GM04503 (cell line): Measurements from ENCODE around the gene PCDHGB2.
"Not testable (repeated sequence)": the region's sequence is repeated elsewhere in the genome, so short reads cannot be mapped to it uniquely, and the experiment has no call there.

Experiments
- DNase-seq: peaks from one replicate; pipeline ENCODE4 v3.0.0-alpha.2; 2012; ENCODE audit warnings: low read depth

Gene PCDHGB2

DNA sequence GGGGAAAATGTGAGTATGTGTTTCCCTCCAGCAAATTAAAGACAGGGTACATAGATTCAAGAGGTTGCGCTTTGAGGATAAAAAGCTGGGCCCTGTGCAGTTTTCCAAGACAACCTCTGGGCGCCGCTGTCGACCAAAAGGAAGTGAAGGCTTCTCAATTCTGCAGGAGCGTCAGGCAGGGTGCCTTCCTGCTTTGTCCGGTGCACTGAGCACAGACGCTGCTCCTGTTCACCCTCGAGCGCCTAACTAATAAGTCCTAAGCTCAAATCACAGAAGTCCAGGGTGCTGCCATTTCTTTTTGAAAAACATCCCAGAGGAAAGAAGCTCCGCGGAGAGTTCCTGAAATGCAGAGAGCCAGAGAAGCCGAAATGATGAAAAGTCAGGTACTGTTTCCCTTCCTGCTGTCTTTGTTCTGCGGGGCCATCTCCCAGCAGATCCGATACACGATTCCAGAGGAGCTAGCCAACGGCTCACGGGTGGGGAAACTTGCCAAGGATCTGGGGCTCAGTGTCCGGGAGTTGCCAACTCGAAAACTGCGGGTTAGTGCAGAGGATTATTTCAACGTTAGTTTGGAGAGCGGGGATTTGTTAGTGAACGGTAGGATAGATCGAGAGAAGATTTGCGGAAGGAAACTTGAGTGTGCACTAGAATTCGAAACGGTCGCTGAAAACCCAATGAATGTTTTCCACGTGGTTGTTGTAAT, 9.7 kb upstream of the PCDHGB2 start, which contains the start of gene PCDHGB1:
TSS of gene PCDHGB1 (plus strand) at position 183 of the 703 bp plus-strand sequence. CDS start at position 345, 162 bp downstream.
- no peak for DNase-seq

DNA sequence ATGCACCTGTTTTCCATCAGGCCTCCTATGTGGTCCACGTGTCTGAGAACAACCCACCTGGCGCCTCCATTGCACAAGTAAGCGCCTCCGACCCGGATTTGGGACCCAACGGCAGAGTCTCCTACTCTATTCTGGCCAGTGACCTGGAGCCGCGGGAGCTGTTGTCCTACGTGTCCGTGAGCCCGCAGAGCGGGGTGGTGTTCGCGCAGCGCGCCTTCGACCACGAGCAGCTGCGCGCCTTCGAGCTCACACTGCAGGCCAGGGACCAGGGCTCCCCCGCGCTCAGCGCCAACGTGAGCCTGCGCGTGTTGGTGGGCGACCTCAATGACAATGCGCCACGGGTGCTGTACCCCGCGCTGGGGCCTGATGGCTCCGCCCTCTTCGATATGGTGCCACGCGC, 8.2 kb upstream of the PCDHGB2 start:
- no peak for DNase-seq

DNA sequence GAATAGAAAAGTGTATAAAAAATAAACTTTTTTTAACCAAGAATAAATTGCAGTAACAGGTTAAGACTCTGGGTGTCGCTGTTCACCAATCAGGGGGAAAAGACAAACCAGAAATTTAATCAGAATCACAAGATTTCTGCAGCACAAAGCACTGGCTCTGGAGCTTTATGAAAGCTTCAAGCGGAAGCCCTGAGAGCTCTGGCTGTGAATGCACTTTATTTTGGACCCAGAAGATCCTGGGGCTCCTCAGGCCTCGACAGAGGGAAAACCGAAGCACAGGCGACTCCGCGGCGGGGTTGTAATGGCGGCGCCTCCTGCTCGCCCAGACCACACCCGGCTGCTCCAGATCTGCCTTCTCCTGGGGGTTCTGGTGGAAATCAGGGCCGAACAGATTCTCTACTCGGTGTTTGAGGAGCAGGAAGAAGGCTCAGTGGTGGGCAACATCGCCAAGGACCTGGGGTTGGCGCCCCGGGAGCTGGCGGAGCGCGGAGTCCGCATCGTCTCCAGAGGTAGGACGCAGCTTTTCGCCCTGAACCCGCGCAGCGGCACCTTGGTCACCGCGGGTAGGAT, 4.8 kb upstream of the PCDHGB2 start, which contains the start of gene PCDHGA4:
TSS of gene PCDHGA4 (plus strand) at position 122 of the 570 bp plus-strand sequence. CDS start at position 209, 87 bp downstream.
- DNase-seq: no peak

- DNase-seq: no peak
Observed at GRCh38 chr5:141355641-141356040, 4.2 kb upstream of the PCDHGB2 start.

DNA sequence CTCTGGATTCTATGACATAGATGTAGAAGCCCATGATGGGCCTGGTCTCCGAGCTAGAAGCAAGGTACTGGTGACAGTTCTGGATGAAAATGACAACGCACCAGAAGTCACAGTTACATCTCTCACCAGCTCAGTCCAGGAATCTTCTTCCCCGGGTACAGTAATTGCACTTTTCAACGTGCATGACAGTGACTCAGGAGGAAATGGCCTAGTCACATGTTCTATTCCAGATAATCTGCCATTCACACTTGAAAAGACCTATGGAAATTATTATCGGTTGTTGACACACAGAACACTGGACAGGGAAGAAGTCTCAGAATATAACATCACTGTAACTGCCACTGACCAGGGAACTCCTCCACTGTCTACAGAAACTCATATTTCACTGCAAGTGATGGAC, 3.7 kb upstream of the PCDHGB2 start:
- DNase-seq: no peak

GRCh38 chr5:141356950-141357349, 2.8 kb upstream of the PCDHGB2 start:
- no peak for DNase-seq

DNA sequence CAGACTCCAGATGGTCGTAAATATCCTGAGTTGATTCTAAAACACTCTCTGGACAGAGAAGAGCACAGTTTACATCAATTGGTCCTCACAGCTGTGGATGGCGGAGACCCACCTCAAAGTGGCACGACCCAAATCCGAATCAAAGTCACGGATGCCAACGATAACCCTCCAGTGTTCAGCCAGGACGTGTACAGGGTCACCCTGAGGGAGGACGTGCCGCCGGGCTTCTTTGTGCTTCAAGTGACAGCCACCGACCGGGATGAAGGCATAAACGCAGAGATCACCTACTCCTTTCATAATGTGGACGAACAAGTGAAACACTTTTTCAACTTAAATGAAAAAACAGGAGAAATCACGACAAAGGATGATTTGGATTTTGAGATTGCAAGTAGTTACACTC, 891 bp downstream of the PCDHGB2 start:
- no peak for DNase-seq

DNA sequence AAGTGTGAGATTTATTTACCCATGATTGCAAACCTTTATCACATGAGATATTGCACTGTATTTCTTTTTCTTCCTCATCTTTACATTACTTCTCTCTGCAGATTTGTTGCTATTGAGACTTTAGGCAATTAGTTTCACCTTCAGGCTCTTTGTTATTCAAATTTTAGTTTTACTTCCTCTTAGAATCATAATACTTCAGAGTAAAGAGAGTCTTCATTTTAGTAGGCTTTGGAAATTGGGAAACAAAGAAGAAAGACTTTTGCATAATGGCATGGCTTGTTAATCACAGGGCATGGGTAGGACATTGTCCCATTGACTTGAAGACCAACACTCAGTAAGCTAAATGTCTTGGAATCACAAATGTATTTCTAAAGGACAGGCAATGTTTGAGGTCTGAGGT, 2.9 kb downstream of the PCDHGB2 start:
- no peak for DNase-seq

GRCh38 chr5:141363952-141364660, 4.3 kb downstream of the PCDHGB2 start, which contains the start of gene PCDHGA5:
TSS of gene PCDHGA5 (plus strand) at chr5:141364162. CDS start at chr5:141364331, 169 bp downstream.
- DNase-seq: no peak

GRCh38 chr5:141366016-141366896, 6.5 kb downstream of the PCDHGB2 start:
- DNase-seq: no peak

DNA sequence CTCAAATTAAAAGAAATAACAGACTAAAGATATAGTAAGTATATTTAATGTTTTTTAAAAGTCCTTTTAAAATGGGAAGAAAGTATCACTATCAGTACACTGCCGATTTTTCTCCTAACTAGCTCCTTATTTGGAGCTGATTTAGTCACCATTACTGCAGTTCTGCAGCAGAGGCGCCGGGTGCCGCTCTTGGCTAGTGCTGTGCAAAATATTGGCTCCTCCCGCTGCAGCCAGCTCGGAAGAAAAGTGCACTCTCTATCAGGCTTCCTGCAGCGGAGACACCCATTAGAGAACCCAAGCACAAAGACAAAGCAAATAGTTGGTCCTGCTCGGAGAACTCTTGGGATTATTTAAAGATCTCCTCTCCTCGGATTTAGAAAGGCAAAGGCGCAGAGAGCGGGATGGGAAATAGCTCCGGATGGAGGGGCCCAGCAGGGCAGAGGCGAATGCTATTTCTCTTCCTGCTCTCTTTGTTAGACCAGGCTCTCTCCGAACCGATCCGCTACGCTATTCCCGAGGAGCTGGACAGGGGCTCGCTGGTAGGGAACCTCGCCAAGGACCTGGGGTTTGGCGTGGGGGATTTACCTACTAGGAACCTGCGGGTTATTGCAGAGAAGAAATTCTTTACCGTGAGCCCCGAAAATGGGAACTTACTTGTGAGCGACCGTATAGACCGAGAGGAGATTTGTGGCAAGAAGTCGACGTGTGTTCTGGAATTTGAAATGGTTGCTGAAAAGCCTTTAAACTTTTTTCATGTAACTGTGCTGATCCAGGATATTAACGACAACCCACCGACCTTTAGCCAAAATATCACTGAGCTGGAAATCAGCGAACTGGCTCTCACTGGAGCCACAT, 10.4 kb downstream of the PCDHGB2 start, which contains the start of gene PCDHGB3:
TSS of gene PCDHGB3 (plus strand) at position 249 of the 855 bp plus-strand sequence. CDS start at position 402, 153 bp downstream.
- DNase-seq: peak; percentile 9

DNA sequence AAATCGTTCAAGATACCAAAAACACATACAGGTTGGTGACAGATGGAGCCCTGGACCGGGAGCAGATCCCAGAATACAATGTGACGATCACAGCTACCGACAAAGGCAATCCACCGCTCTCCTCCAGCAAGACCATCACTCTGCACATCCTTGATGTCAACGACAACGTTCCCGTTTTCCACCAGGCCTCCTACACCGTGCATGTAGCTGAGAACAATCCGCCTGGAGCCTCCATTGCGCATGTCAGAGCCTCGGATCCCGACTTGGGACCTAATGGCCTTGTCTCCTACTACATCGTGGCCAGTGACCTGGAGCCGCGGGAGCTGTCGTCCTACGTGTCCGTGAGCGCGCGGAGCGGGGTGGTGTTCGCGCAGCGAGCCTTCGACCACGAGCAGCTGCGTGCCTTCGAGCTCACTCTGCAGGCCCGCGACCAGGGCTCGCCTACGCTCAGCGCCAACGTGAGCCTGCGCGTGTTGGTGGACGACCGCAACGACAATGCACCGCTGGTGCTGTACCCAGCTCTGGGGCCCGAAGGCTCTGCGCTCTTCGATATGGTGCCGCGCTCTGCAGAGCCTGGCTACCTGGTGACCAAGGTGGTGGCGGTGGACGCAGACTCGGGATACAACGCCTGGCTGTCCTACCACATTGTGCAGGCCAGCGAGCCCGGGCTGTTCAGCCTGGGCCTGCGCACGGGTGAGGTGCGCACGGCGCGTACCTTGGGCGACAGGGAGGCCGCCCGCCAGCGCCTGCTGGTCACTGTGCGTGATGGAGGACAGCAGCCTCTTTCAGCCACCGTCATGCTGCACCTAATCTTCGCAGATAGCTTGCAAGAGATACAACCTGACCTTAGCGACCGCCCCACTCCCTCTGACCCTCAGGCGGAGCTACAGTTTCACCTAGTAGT, 12.0 kb downstream of the PCDHGB2 start:
- DNase-seq: no peak

- DNase-seq: peak; percentile 15
Observed at GRCh38 chr5:141373673-141374317, 14.0 kb downstream of the PCDHGB2 start, which contains the start of gene PCDHGA6. TSS of gene PCDHGA6 (plus strand) at chr5:141373891. CDS start at chr5:141374084, 193 bp downstream.

DNA sequence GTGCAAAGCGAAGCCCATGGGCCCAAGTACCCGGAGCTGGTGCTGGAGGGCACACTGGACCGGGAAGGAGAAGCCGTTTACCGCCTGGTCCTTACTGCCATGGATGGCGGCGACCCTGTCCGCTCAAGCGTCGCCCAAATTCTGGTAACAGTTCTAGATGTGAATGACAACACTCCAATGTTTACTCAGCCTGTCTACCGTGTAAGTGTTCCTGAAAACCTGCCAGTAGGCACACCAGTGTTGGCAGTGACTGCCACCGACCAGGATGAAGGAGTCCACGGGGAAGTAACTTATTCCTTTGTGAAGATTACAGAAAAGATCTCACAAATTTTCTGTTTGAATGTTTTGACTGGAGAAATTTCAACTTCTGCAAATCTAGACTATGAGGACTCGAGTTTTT, 14.8 kb downstream of the PCDHGB2 start:
- DNase-seq: no peak

DNA sequence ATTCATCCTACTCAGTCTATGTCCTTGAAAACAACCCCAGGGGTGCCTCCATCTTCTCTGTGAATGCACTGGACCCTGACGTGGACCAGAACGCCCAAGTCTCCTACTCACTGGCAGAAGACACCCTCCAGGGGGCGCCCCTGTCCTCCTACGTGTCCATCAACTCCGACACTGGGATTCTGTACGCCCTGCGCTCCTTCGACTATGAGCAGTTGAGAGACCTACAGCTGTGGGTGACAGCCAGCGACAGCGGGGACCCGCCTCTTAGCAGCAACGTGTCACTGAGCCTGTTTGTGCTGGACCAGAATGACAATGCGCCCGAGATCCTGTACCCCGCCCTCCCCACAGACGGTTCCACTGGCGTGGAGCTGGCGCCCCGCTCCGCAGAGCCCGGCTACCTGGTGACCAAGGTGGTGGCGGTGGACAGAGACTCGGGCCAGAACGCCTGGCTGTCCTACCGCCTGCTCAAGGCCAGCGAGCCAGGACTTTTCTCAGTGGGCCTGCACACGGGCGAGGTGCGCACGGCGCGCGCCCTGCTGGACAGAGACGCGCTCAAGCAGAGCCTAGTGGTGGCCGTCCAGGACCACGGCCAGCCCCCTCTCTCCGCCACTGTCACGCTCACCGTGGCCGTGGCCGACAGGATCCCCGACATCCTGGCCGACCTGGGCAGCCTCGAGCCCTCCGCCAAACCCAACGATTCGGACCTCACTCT, 15.8 kb downstream of the PCDHGB2 start:
- DNase-seq: not testable (repeated sequence)

- DNase-seq: no peak
Observed at GRCh38 chr5:141382469-141383294, 22.9 kb downstream of the PCDHGB2 start, which contains the start of gene PCDHGA7. TSS of gene PCDHGA7 (plus strand) at chr5:141382742. CDS start at chr5:141382900, 158 bp downstream.

GRCh38 chr5:141383345-141383744, 23.6 kb downstream of the PCDHGB2 start:
- DNase-seq: no peak
